Left colon (tissue), 2 donors: ENCODE results near the gene BRF1. TPM values are rescaled to one million over a fixed set of nuclear protein-coding genes. Genes with fewer than 3 reads are reported as not detected.
"Not testable (repeated sequence)": the region's sequence is repeated elsewhere in the genome, so short reads cannot be mapped to it uniquely, and the experiment has no call there.

Experiments used
- ATAC-seq: fragments of 200-7000 bp; cut with Tn5 transposase; one replicate; pipeline ENCODE4 v1.9.1; 2020; ENCODE audit warnings: mild to moderate bottlenecking, moderate library complexity
- DNase-seq, 2 donors: peaks; one replicate each; pipeline ENCODE4 v3.0.0-alpha.2; 2020
- intact Hi-C, 2 donors: fragments of 100-400 bp; cut with DNase I in 1 of 2; cut with micrococcal nuclease in 1 of 2; formaldehyde crosslinking; loops; one replicate each; pipeline versions ENCODE4 v1.11.2 to v1.14.0; 2022; cut with DNase I, micrococcal nuclease
- total RNA-seq, 2 donors: library from RNA; stranded (reverse); fragmentation: NEBNext Ultra II Directional; extraction: Animal tissue kit (Norgen Biotek cat#: 25700); gene quantifications; one replicate each; pipeline ENCODE4 v1.2.1, GENCODE V29; 2021
- donor health status: DM: no; HTN: no; CAD: no.
- donor health status: DM: yes; HTN: yes; CAD: no.

The BRF1 gene
- total RNA-seq, 2 donors from 2014 or later: 29.9 to 35.1 TPM

- intact Hi-C loops: no loop called here
- ATAC-seq (no peak), DNase-seq (no peak)
Observed at GRCh38 chr14:105334383-105335230, 33.8 kb upstream of the BRF1 start.

- DNase-seq (no peak), ATAC-seq (peak; percentile 26)
- intact Hi-C loops: no loop called here
Observed at GRCh38 chr14:105333613-105334364, 33.0 kb upstream of the BRF1 start.

GRCh38 chr14:105333020-105333490 is 32.3 kb upstream of the BRF1 start:
- ATAC-seq: peak; percentile 15
- intact Hi-C loops: no loop called here
- DNase-seq: no peak

GRCh38 chr14:105332350-105332874 is 31.6 kb upstream of the BRF1 start:
- intact Hi-C loops: no loop called here
- ATAC-seq: no peak
- no peak for DNase-seq

GRCh38 chr14:105331575-105332349 is 31.0 kb upstream of the BRF1 start:
- intact Hi-C loops: no loop called here
- no peak for DNase-seq
- no peak for ATAC-seq

GRCh38 chr14:105330491-105330895 is 29.7 kb upstream of the BRF1 start:
- intact Hi-C loops: no loop called here
- DNase-seq (no peak), ATAC-seq (no peak)

- no peak for DNase-seq
- intact Hi-C loops: no loop called here
- no peak for ATAC-seq
Observed at GRCh38 chr14:105329411-105330150, 28.8 kb upstream of the BRF1 start.

- intact Hi-C loops: no loop called here
- no peak for DNase-seq
- no peak for ATAC-seq
Observed at GRCh38 chr14:105328678-105329390, 28.0 kb upstream of the BRF1 start.

- ATAC-seq (no peak), DNase-seq (no peak)
- intact Hi-C loops: no loop called here
Observed at GRCh38 chr14:105328070-105328677, 27.4 kb upstream of the BRF1 start.

- intact Hi-C loops, ATAC-seq, DNase-seq: not testable (repeated sequence)
Observed at GRCh38 chr14:105327695-105328045, 26.9 kb upstream of the BRF1 start.

GRCh38 chr14:105326891-105327694 is 26.3 kb upstream of the BRF1 start:
- intact Hi-C loops: no loop called here
- no peak for ATAC-seq
- no peak for DNase-seq

GRCh38 chr14:105326568-105326867 is 25.7 kb upstream of the BRF1 start:
- intact Hi-C loops: no loop called here
- no peak for DNase-seq
- ATAC-seq: no peak

- no peak for DNase-seq
- intact Hi-C loops: no loop called here
- no peak for ATAC-seq
Observed at GRCh38 chr14:105325716-105326567, 25.1 kb upstream of the BRF1 start.

- no peak for ATAC-seq
- no peak for DNase-seq
- intact Hi-C loops: no loop called here
Observed at GRCh38 chr14:105325303-105325702, 24.5 kb upstream of the BRF1 start.

- no peak for ATAC-seq
- intact Hi-C loops: no loop called here
- no peak for DNase-seq
Observed at GRCh38 chr14:105324871-105325270, 24.1 kb upstream of the BRF1 start.
